Neuronal stem cell (in vitro differentiated cells): Measurements from ENCODE around the gene FLNC.

Source experiments
- DNase-seq: peaks from one replicate; pipeline ENCODE4 v3.0.0-alpha.2; 2013; ENCODE audit warnings: low spot score
- H2AFZ ChIP-seq: one replicate; pipeline ENCODE4 v1.6.1; 2013; ENCODE audit warnings: mild to moderate bottlenecking, low read length, inconsistent platforms
- H2AK5ac ChIP-seq: 2 replicates; pipeline ENCODE4 v1.6.1; 2013; ENCODE audit warnings: low read depth, mild to moderate bottlenecking, inconsistent platforms, low read length, moderate library complexity, mixed read lengths
- H2BK120ac ChIP-seq: 2 replicates; pipeline ENCODE4 v1.6.1; 2013; ENCODE audit warnings: low read depth, mild to moderate bottlenecking, inconsistent platforms, low read length, moderate library complexity, mixed read lengths
- H2BK12ac ChIP-seq: one replicate; pipeline ENCODE4 v1.6.1; 2013; ENCODE audit warnings: low read length, inconsistent platforms
- H2BK15ac ChIP-seq: 2 replicates; pipeline ENCODE4 v1.6.1; 2013; ENCODE audit warnings: mild to moderate bottlenecking, low read length, inconsistent platforms, mixed read lengths
- H2BK5ac ChIP-seq: one replicate; pipeline ENCODE4 v1.6.1; 2013; ENCODE audit warnings: inconsistent platforms, mild to moderate bottlenecking, low read length, moderate library complexity
- H3K14ac ChIP-seq: one replicate; pipeline ENCODE4 v1.6.1; 2013; ENCODE audit warnings: low read length, inconsistent platforms
- H3K18ac ChIP-seq: 2 replicates; pipeline ENCODE4 v1.6.1; 2013; ENCODE audit warnings: low read length, inconsistent platforms
- H3K23ac ChIP-seq: 2 replicates; pipeline ENCODE4 v1.6.1; 2013; ENCODE audit warnings: low read depth, mild to moderate bottlenecking, mixed read lengths, low read length, inconsistent platforms; ENCODE audit not compliant: poor library complexity
- H3K27ac ChIP-seq: replicated peaks from 3 replicates; pipeline ENCODE4 v1.5.1; 2013; ENCODE audit warnings: low read length, inconsistent platforms
- H3K27me3 ChIP-seq, 3 experiments: 2 replicates each; pipeline ENCODE4 v1.6.1; 2013; ENCODE audit warnings: low read length in 3 of 3, mild to moderate bottlenecking in 2 of 3, inconsistent platforms in 1 of 3, low read depth in 1 of 3, mixed read lengths in 1 of 3, moderate library complexity in 1 of 3; ENCODE audit not compliant: control insufficient read depth in 3 of 3, insufficient read depth in 3 of 3
- H3K36me3 ChIP-seq, 2 donors: replicated peaks in 1 of 2; 2 replicates each; pipeline ENCODE4 v1.6.1; 2013; ENCODE audit warnings: low read length in 2 of 2; ENCODE audit not compliant: control insufficient read depth in 2 of 2, insufficient read depth in 2 of 2
- H3K4ac ChIP-seq: 2 replicates; pipeline ENCODE4 v1.6.1; 2013; ENCODE audit warnings: inconsistent platforms, mild to moderate bottlenecking, low read length, moderate library complexity
- H3K4me1 ChIP-seq, 2 donors: 1 replicate in 1 of 2; 2 replicates in 1 of 2; pipeline ENCODE4 v1.6.1; 2013; ENCODE audit warnings: low read length in 2 of 2, low read depth in 1 of 2; ENCODE audit not compliant: control insufficient read depth in 2 of 2, insufficient read depth in 1 of 2
- H3K4me2 ChIP-seq: one replicate; pipeline ENCODE4 v1.6.1; 2013; ENCODE audit warnings: mild to moderate bottlenecking, low read length, inconsistent platforms; ENCODE audit not compliant: insufficient read depth, poor library complexity, severe bottlenecking
- H3K4me3 ChIP-seq, 2 donors: 2 replicates each; pipeline ENCODE4 v1.5.1; 2013; ENCODE audit warnings: low read length in 2 of 2, mild to moderate bottlenecking in 2 of 2, inconsistent platforms in 1 of 2, moderate library complexity in 1 of 2
- H3K79me1 ChIP-seq: one replicate; pipeline ENCODE4 v1.6.1; 2013; ENCODE audit warnings: low read depth, mild to moderate bottlenecking, inconsistent platforms, low read length, moderate library complexity
- H3K9ac ChIP-seq: one replicate; pipeline ENCODE4 v1.6.1; 2013; ENCODE audit warnings: mild to moderate bottlenecking, low read depth, low read length, inconsistent platforms; ENCODE audit not compliant: poor library complexity
- H3K9me3 ChIP-seq, 2 donors: replicated peaks in 1 of 2; 2 replicates each; pipeline versions ENCODE3 to v1.6.1; 2013; ENCODE audit warnings: low read length in 2 of 2, mild to moderate bottlenecking in 2 of 2, inconsistent platforms in 1 of 2, low read depth in 1 of 2, mixed read lengths in 1 of 2, moderate library complexity in 1 of 2; ENCODE audit not compliant: control insufficient read depth in 2 of 2, insufficient read depth in 1 of 2
- H4K8ac ChIP-seq: one replicate; pipeline ENCODE4 v1.6.1; 2013; ENCODE audit warnings: low read depth, mild to moderate bottlenecking, inconsistent platforms, low read length, moderate library complexity
- H4K91ac ChIP-seq: one replicate; pipeline ENCODE4 v1.6.1; 2013; ENCODE audit warnings: low read length, low read depth, mild to moderate bottlenecking, inconsistent platforms; ENCODE audit not compliant: poor library complexity
- WGBS, 2 donors: extraction: QIAGEN DNeasy Blood & Tissue Kit; methylation state at CpG; one replicate each; pipeline ENCODE4 v1.1.7; 2013; ENCODE audit warnings: missing lambda C conversion rate in 2 of 2, mixed read lengths in 1 of 2; ENCODE audit not compliant: insufficient read length in 2 of 2, insufficient replicate concordance in 1 of 2; ENCODE audit errors: extremely low coverage in 2 of 2; 5-methylcytosine and 5-hydroxymethylcytosine counted together

The FLNC gene

GRCh38 chr7:128876978-128877755, 47.0 kb downstream of the FLNC start:
- no peak overlapping the region for H2AFZ ChIP-seq
- peaks cover 0 to 31% (median 3%) of the 10 kb centered on the region in 3 experiments for H3K27me3 ChIP-seq
- no CpG with 5 or more reads among the region's 32 CpGs for WGBS, 2 donors
- H3K9me3 ChIP-seq = no peaks in the 10 kb centered on the region
- H3K4me3 ChIP-seq = no peak overlapping the region
- no peak overlapping the region for H3K4ac ChIP-seq
- H2BK12ac ChIP-seq = peak overlapping the region; percentile 8
- no peak overlapping the region for H3K27ac ChIP-seq
- H2BK5ac ChIP-seq = no peak overlapping the region
- H3K4me2 ChIP-seq = no peak overlapping the region
- H3K23ac ChIP-seq = peak overlapping the region; percentile 61
- H3K14ac ChIP-seq = peak overlapping the region; percentile 90
- H2BK15ac ChIP-seq = peak overlapping the region; percentile 47
- no peaks in the 10 kb centered on the region for H3K36me3 ChIP-seq
- peak overlapping the region; percentile 56 for H3K9ac ChIP-seq
- H3K4me1 ChIP-seq = peaks cover 4 to 6% of the 10 kb centered on the region in 2 donors
- DNase-seq = no peak
- no peak overlapping the region for H2BK120ac ChIP-seq
- no peaks in the 10 kb centered on the region for H3K79me1 ChIP-seq
- H3K18ac ChIP-seq = peak overlapping the region; percentile 52
- peak overlapping the region; percentile 41 for H2AK5ac ChIP-seq
- peak overlapping the region; percentile 31 for H4K8ac ChIP-seq
- H4K91ac ChIP-seq = no peak overlapping the region

DNA sequence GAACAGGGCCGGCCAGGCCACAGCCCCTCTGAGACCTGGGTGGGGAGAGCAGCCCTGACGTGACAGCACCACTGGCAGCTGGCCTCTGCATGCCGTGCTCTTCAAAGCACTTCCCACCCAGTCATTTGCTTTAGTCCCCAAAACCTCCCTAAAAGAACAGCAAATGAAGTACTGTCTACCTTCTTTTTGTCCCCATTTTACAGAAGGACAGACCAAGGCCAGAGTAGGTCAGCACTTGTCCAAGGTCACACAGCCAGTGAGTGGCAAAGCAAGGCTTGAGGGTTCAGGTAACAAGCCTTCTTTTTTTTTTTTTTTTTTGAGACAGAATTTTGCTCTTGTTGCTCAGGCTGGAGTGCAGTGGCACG, 47.5 kb downstream of the FLNC start:
- Histone ChIP-seq H3K9ac (peak overlapping the region; percentile 56), H3K27me3 (peaks cover 0 to 28% (median 2%) of the 10 kb centered on the region in 3 experiments), H3K36me3 (no peaks in the 10 kb centered on the region), H2BK120ac (no peak overlapping the region), H3K23ac (no peak overlapping the region), H2AFZ (no peak overlapping the region), H2AK5ac (peak overlapping the region; percentile 41), H3K18ac (peak overlapping the region; percentile 16), H4K8ac (no peak overlapping the region), H3K4me3 (no peak overlapping the region), H3K4me2 (no peak overlapping the region), H4K91ac (no peak overlapping the region), H3K14ac (no peak overlapping the region), H3K4me1 (peaks cover 4 to 6% of the 10 kb centered on the region in 2 donors), H3K4ac (no peak overlapping the region), H3K9me3 (no peaks in the 10 kb centered on the region), H2BK5ac (no peak overlapping the region), H3K27ac (no peak overlapping the region), H3K79me1 (no peaks in the 10 kb centered on the region), H2BK15ac (no peak overlapping the region), H2BK12ac (peak overlapping the region; percentile 8)
- WGBS, 2 donors = no CpG with 5 or more reads among the region's 4 CpGs
- DNase-seq = no peak

DNA sequence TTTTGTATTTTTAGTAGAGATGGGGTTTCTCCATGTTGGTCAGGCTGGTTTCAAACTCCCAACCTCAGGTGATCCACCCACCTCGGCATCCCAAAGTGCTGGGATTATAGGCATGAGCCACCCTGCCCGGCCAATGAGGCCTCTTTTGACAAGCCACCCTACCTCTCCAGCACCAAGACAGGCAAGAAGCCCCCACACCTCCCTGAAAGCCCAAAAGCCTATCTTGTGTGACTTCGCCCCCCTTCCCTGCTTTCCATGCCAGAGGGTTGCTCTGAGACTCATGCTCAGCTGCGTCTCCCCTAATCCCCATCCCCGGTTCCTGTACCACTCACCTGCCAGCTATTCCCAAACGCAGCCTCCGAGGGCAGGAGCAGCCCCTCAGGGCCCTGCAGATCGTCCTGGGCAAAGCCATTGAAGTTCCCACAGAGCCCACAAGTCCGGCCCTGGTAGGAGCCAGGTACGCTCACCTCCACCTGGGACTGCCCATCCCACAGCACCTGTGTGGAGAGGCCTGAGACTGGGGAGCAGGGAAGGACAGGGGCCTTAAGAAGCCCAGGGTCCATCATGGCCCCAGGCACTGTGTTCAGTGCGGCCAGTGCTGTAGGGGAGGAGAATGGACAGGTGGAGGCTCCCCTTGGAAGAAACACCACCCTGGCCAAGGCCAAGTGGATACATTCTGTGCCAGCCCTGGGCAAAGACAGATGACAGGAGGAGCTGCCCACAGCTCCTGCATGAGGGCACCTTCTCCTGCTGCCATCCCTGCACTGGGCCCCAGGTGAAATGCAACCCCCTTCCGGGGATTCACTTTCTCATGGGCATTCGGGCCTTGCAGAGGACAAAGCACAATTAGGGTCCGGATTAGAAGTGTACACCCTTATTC, 48.3 kb downstream of the FLNC start:
- Histone ChIP-seq H3K23ac (peak overlapping the region; percentile 17), H3K9ac (no peak overlapping the region), H3K79me1 (no peaks in the 10 kb centered on the region), H2AK5ac (no peak overlapping the region), H3K4me2 (no peak overlapping the region), H4K91ac (no peak overlapping the region), H3K18ac (no peak overlapping the region), H2BK12ac (no peak overlapping the region), H3K9me3 (no peaks in the 10 kb centered on the region), H2BK120ac (no peak overlapping the region), H3K4me3 (no peak overlapping the region), H3K4me1 (peaks cover 4 to 6% of the 10 kb centered on the region in 2 donors), H2BK5ac (no peak overlapping the region), H3K36me3 (no peaks in the 10 kb centered on the region), H3K27me3 (peaks cover 0 to 24% (median 2%) of the 10 kb centered on the region in 3 experiments), H3K27ac (no peak overlapping the region), H3K14ac (no peak overlapping the region), H3K4ac (no peak overlapping the region), H2AFZ (no peak overlapping the region), H4K8ac (no peak overlapping the region), H2BK15ac (no peak overlapping the region)
- WGBS, 2 donors = no CpG with 5 or more reads among the region's 14 CpGs
- no peak for DNase-seq

GRCh38 chr7:128879461-128879938, 49.3 kb downstream of the FLNC start:
- H2BK5ac ChIP-seq = peak overlapping the region; percentile 71
- H4K91ac ChIP-seq = peak overlapping the region; percentile 97
- DNase-seq = no peak
- H3K18ac ChIP-seq = peak overlapping the region; percentile 92
- H3K23ac ChIP-seq = peak overlapping the region; percentile 83
- peaks cover 0 to 23% (median 2%) of the 10 kb centered on the region in 3 experiments for H3K27me3 ChIP-seq
- no peaks in the 10 kb centered on the region for H3K9me3 ChIP-seq
- H2AK5ac ChIP-seq = peak overlapping the region; percentile 89
- peak overlapping the region; percentile 10 for H3K14ac ChIP-seq
- H3K4me2 ChIP-seq = peak overlapping the region; percentile 18
- H3K4ac ChIP-seq = peak overlapping the region; percentile 72
- no CpG with 5 or more reads among the region's 19 CpGs for WGBS, 2 donors
- H3K4me1 ChIP-seq = peaks cover 4 to 6% of the 10 kb centered on the region in 2 donors
- peak overlapping the region; percentile 99 for H4K8ac ChIP-seq
- H3K9ac ChIP-seq = peak overlapping the region; percentile 88
- peak overlapping the region; percentile 80 for H2BK15ac ChIP-seq
- no peak overlapping the region for H3K4me3 ChIP-seq
- peak overlapping the region; percentile 83 for H2AFZ ChIP-seq
- peak overlapping the region; percentile 54 for H2BK120ac ChIP-seq
- no peaks in the 10 kb centered on the region for H3K36me3 ChIP-seq
- H3K27ac ChIP-seq = no peak overlapping the region
- H3K79me1 ChIP-seq = no peaks in the 10 kb centered on the region
- H2BK12ac ChIP-seq = peak overlapping the region; percentile 89
